Sigmoid colon (tissue), 3 donors: ENCODE measurements around the gene PXK.

Source experiments
- POLR2A ChIP-seq, 2 donors: fragments of 450-650 bp; IDR thresholded peaks; one replicate each; pipeline ENCODE4 v1.6.1; 2016; ENCODE audit warnings: antibody characterized with exemption in 2 of 2, mild to moderate bottlenecking in 2 of 2, moderate library complexity in 2 of 2
- TF ChIP-seq, protein P1 (sequence below), 4 experiments: fragments of 450-650 bp in 3 of 4; fragments of 200-600 bp in 1 of 4; IDR thresholded peaks; one replicate each; pipeline ENCODE4 v1.5.1; 2016 to 2019; ENCODE audit warnings: antibody characterized with exemption in 4 of 4, mild to moderate bottlenecking in 3 of 4, moderate library complexity in 2 of 4

DNA sequence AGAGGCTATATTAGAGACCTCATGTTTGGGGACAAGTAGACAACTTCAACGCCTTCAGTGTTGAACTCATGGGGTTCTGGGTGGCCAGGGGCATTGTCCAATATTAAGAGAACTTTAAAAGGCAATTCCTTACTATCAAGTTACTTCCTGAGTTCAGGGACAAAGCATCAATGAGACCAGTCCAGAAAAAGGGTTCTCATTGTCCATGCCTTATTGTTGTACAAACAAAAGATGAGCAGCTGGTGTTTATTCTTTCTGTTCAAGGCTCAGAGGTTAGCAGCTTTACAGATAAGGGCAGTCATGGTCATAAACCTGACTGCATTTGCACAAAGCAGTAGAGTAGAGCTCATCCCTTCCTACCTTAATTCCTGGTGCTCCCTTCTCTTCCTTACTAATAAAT is 119.5 kb downstream of the PXK start:
- TF ChIP-seq, protein P1, sequence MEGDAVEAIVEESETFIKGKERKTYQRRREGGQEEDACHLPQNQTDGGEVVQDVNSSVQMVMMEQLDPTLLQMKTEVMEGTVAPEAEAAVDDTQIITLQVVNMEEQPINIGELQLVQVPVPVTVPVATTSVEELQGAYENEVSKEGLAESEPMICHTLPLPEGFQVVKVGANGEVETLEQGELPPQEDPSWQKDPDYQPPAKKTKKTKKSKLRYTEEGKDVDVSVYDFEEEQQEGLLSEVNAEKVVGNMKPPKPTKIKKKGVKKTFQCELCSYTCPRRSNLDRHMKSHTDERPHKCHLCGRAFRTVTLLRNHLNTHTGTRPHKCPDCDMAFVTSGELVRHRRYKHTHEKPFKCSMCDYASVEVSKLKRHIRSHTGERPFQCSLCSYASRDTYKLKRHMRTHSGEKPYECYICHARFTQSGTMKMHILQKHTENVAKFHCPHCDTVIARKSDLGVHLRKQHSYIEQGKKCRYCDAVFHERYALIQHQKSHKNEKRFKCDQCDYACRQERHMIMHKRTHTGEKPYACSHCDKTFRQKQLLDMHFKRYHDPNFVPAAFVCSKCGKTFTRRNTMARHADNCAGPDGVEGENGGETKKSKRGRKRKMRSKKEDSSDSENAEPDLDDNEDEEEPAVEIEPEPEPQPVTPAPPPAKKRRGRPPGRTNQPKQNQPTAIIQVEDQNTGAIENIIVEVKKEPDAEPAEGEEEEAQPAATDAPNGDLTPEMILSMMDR (IDR thresholded peaks at IDR 0.05) = no peak
- no peak for TF ChIP-seq POLR2A (IDR thresholded peaks at IDR 0.05)
